NCI-H187 treated with DMSO at 0.1 percent for 48 hours (cell line): Measurements from ENCODE around the gene NPEPL1.
A peak's percentile ranks its signal among the peaks of the same experiment; 100 is the strongest.
"Not testable (repeated sequence)": the region's sequence is repeated elsewhere in the genome, so short reads cannot be mapped to it uniquely, and the experiment has no call there.

Experiments
- DNase-seq: peaks from one replicate; lab custom pipeline; 2025; lab: John Stamatoyannopoulos, UW

NPEPL1 gene

GRCh38 chr20:58692579-58693225 is at the start of gene NPEPL1:
Gene NPEPL1, plus strand, starts transcription at chr20:58692800. Its CDS starts 101 bp downstream, at chr20:58692901.
- no peak for DNase-seq

- DNase-seq = not testable (repeated sequence)
These were observed 49.7 kb upstream of the NPEPL1 start for GRCh38 chr20:58642896-58643295.

GRCh38 chr20:58645412-58645968 is 47.1 kb upstream of the NPEPL1 start:
- no peak for DNase-seq

- DNase-seq = no peak
These were observed 46.3 kb upstream of the NPEPL1 start for GRCh38 chr20:58646257-58646656.

- no peak for DNase-seq
These were observed 45.9 kb upstream of the NPEPL1 start for GRCh38 chr20:58646703-58647102.

- DNase-seq = no peak
These were observed 45.3 kb upstream of the NPEPL1 start for GRCh38 chr20:58647162-58647795.

GRCh38 chr20:58647796-58648501 is 44.7 kb upstream of the NPEPL1 start:
- DNase-seq = no peak

- not testable (repeated sequence) for DNase-seq
These were observed 44.1 kb upstream of the NPEPL1 start for GRCh38 chr20:58648502-58648825.

GRCh38 chr20:58649288-58650180 is 43.1 kb upstream of the NPEPL1 start:
- no peak for DNase-seq

GRCh38 chr20:58650181-58650775 is 42.3 kb upstream of the NPEPL1 start:
- DNase-seq = no peak

- peak; percentile 37 for DNase-seq
These were observed 41.6 kb upstream of the NPEPL1 start, which contains the start of gene STX16 for GRCh38 chr20:58650776-58651558. Gene STX16, plus strand, starts transcription at chr20:58651283. Its CDS starts 724 bp downstream, at chr20:58652007.

GRCh38 chr20:58651559-58651945 is 41.0 kb upstream of the NPEPL1 start:
- DNase-seq = no peak

GRCh38 chr20:58651946-58652605 is 40.5 kb upstream of the NPEPL1 start:
- no peak for DNase-seq

GRCh38 chr20:58652606-58653294 is 39.9 kb upstream of the NPEPL1 start:
- no peak for DNase-seq

GRCh38 chr20:58654337-58654736 is 38.3 kb upstream of the NPEPL1 start:
- DNase-seq = no peak

- DNase-seq = no peak
These were observed 37.1 kb upstream of the NPEPL1 start for GRCh38 chr20:58655328-58656107.

GRCh38 chr20:58656831-58657230 is 35.8 kb upstream of the NPEPL1 start:
- DNase-seq = no peak

- DNase-seq = no peak
These were observed 35.3 kb upstream of the NPEPL1 start for GRCh38 chr20:58657262-58657661.

GRCh38 chr20:58657986-58658385 is 34.6 kb upstream of the NPEPL1 start:
- DNase-seq = no peak
